ENCODE results near the gene MAGEA11.
"Not testable (repeated sequence)": the region's sequence is repeated elsewhere in the genome, so short reads cannot be mapped to it uniquely, and the experiment has no call there.

The MAGEA11 gene

GRCh38 chrX:149711545-149712236 is at the start of gene MAGEA11:
MAGEA11 (plus strand) TSS chrX:149712060; CDS start chrX:149713160, 1,100 bp downstream.
- no peak for DNase-seq (ENCODE audit: low read depth)

- not testable (repeated sequence) for DNase-seq (ENCODE audit: low read depth)
These were observed 36.8 kb upstream of the MAGEA11 start for GRCh38 chrX:149675088-149675487.

GRCh38 chrX:149675554-149675953 is 36.3 kb upstream of the MAGEA11 start:
- DNase-seq (ENCODE audit: low read depth), result not testable (repeated sequence)

- not testable (repeated sequence) for DNase-seq (ENCODE audit: low read depth)
These were observed 32.6 kb upstream of the MAGEA11 start for GRCh38 chrX:149679164-149679678.

- DNase-seq (ENCODE audit: low read depth), result no peak
These were observed 30.7 kb upstream of the MAGEA11 start for GRCh38 chrX:149681182-149681581.

- DNase-seq (ENCODE audit: low read depth), result no peak
These were observed 29.8 kb upstream of the MAGEA11 start for GRCh38 chrX:149682031-149682430.

GRCh38 chrX:149682956-149683947 is 28.6 kb upstream of the MAGEA11 start:
- no peak for DNase-seq (ENCODE audit: low read depth)

GRCh38 chrX:149683966-149684730 is 27.7 kb upstream of the MAGEA11 start:
- DNase-seq (ENCODE audit: low read depth), result no peak

- no peak for DNase-seq (ENCODE audit: low read depth)
These were observed 23.9 kb upstream of the MAGEA11 start for GRCh38 chrX:149687991-149688390.

- no peak for DNase-seq (ENCODE audit: low read depth)
These were observed 23.3 kb upstream of the MAGEA11 start for GRCh38 chrX:149688552-149688951.

- no peak for DNase-seq (ENCODE audit: low read depth)
These were observed 20.1 kb upstream of the MAGEA11 start for GRCh38 chrX:149691794-149692193.

- not testable (repeated sequence) for DNase-seq (ENCODE audit: low read depth)
These were observed 19.1 kb upstream of the MAGEA11 start for GRCh38 chrX:149692686-149693272.

GRCh38 chrX:149699761-149700160 is 12.1 kb upstream of the MAGEA11 start:
- DNase-seq (ENCODE audit: low read depth), result no peak

- DNase-seq (ENCODE audit: low read depth), result no peak
These were observed 7.2 kb upstream of the MAGEA11 start for GRCh38 chrX:149704664-149705063.

GRCh38 chrX:149707147-149707901 is 4.5 kb upstream of the MAGEA11 start:
- no peak for DNase-seq (ENCODE audit: low read depth)

- DNase-seq (ENCODE audit: low read depth), result no peak
These were observed 971 bp downstream of the MAGEA11 start for GRCh38 chrX:149712831-149713230.

- no peak for DNase-seq (ENCODE audit: low read depth)
These were observed 1.6 kb downstream of the MAGEA11 start for GRCh38 chrX:149713279-149714050.

- no peak for DNase-seq (ENCODE audit: low read depth)
These were observed 3.6 kb downstream of the MAGEA11 start for GRCh38 chrX:149715468-149715867.

- DNase-seq (ENCODE audit: low read depth), result no peak
These were observed 4.8 kb downstream of the MAGEA11 start for GRCh38 chrX:149716632-149717031.

GRCh38 chrX:149717803-149718202 is 5.9 kb downstream of the MAGEA11 start:
- DNase-seq (ENCODE audit: low read depth), result no peak

Measured in stimulated activated CD8-positive, alpha-beta memory T cell treated with anti-CD3 and anti-CD28 coated beads, Interleukin-12 subunit alpha, Interleukin-12 subunit beta, amount 100 ng/mL, for 1 hour (primary cell).